ENCODE data around the gene PLP2. TPM values are rescaled to one million over a fixed set of nuclear protein-coding genes. Genes with fewer than 3 reads are reported as not detected.

Gene PLP2
- total and polyA plus RNA-seq, 2 of the 4 experiments (the other 2 are of a cell fraction) = 22.6 to 156 TPM

DNA sequence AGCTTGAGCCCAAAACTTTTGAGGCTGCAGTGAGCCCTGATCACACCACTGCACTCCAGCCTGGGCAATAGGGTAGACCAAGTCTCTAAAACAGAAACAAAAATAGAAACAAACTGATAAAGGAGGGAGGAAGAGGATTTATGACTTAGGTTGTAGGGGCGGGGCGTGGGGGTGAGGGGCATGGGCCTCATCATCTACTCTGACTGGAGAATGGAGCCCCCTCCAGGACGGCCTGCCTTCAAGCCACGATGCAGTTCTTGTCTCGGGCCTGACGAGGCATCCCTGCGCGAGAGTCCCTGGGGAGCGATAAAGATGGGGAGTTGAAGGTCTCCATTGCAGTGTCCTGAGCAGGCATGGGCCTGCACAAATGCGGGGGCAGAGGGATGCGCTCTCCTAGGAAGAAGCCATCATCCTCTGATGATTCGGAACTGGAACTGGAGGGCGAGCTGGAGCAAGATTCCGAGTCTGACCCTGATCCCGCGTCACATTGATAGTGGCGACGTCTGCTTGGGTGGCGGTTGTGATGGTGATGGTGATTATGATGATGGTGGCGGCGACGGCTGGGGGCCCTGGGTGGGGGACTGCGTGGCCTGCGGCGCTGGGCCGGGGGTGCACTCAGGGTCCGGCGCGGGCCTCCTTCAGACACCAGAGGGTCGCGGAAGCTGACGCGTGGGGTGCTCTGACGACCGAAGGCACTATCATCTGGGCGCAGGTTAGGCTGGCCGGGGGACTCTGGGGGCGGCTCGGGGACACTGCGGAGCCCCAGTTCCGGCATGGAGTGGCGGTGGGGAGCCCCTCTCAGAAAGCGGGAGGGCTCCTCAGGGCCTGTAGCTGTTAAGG is 4.0 kb downstream of the PLP2 start:
- H2BK120ac ChIP-seq (ENCODE audit: low read depth, low read length) = no peak overlapping the region
- H2BK20ac ChIP-seq (ENCODE audit: low read depth, low read length) = no peak overlapping the region
- no peak overlapping the region for H3K23ac ChIP-seq (ENCODE audit: low read depth, low read length)
- no peak overlapping the region for H2BK5ac ChIP-seq (ENCODE audit: low read depth, low read length, poor library complexity, severe bottlenecking)
- ATAC-seq (ENCODE audit: low read depth) (no peak), DNase-seq (no peak)
- H3K4me1 ChIP-seq (ENCODE audit: control insufficient read depth, insufficient read depth, low read length) = peaks cover 2% of the 10 kb centered on the region
- no peak overlapping the region for H4K5ac ChIP-seq (ENCODE audit: low read depth, low read length)
- H2AK9ac ChIP-seq (replicated peaks; ENCODE audit: low read depth, low read length, poor library complexity) = no peak overlapping the region
- H3K27me3 ChIP-seq (ENCODE audit: control insufficient read depth, insufficient read depth, low read length) = no peaks in the 10 kb centered on the region
- H3K18ac ChIP-seq (ENCODE audit: low read depth, low read length) = no peak overlapping the region
- intact Hi-C loops (cut with micrococcal nuclease) (no loop called here), dilution Hi-C loops (cut with HindIII; ENCODE audit: low sequenced_read_pairs, unreplicated experiment) (no loop called here), in situ Hi-C loops (cut with MboI; ENCODE audit: low sequenced_read_pairs) (no loop called here)
- no peak overlapping the region for H2AFZ ChIP-seq (replicated peaks; ENCODE audit: low read length, poor library complexity)
- no peak overlapping the region for H4K91ac ChIP-seq (ENCODE audit: insufficient read depth, low read depth, low read length)
- H3K27ac ChIP-seq (ENCODE audit: insufficient read depth, low read length) = no peak overlapping the region
- H2AK5ac ChIP-seq (ENCODE audit: low read depth, low read length) = no peak overlapping the region
- CTCF ChIA-PET = no interaction called here
- no peak overlapping the region for H2BK15ac ChIP-seq (ENCODE audit: low read depth, low read length)
- no peak overlapping the region for H3K4ac ChIP-seq (ENCODE audit: low read depth, low read length)
- no peaks in the 10 kb centered on the region; the same call in 1 of the 2 replicates for H4K20me1 ChIP-seq (ENCODE audit: insufficient read depth, low read length)
- peaks cover 17 to 19% of the 10 kb centered on the region in 2 experiments for H3K79me1 ChIP-seq (ENCODE audit: low read depth in 1 of 2, low read length in 2 of 2)
- H3K14ac ChIP-seq (replicated peaks; ENCODE audit: low read depth, low read length) = no peak overlapping the region
- no peak overlapping the region for H4K8ac ChIP-seq (ENCODE audit: low read depth in 2 of 2, low read length in 2 of 2)
- no peak overlapping the region for H3K9ac ChIP-seq (ENCODE audit: low read depth, low read length)
- POLR2A ChIA-PET (ENCODE audit: unreplicated experiment) = no interaction called here
- H3K9me1 ChIP-seq (ENCODE audit: insufficient read depth, low read length) = 0 out of 2 replicates have a peak, but pooled peaks cover 5% of the 10 kb centered on the region
- H3K4me2 ChIP-seq (ENCODE audit: low read depth, low read length) = no peak overlapping the region
- WGBS, 2 experiments (ENCODE audit: extremely low coverage in 2 of 2, insufficient read length in 1 of 2) = 86% methylated on average over 21 of the region's 43 CpGs; no CpG with 5 or more reads in 1 of the 2 experiments
- peaks cover 23% of the 10 kb centered on the region for H3K36me3 ChIP-seq (ENCODE audit: control insufficient read depth, insufficient read depth, low read length)
- no peak overlapping the region for H3K4me3 ChIP-seq (ENCODE audit: insufficient read depth, low read depth, low read length)
- no peaks in the 10 kb centered on the region; the same call in 1 of the 2 replicates for H3K9me3 ChIP-seq (ENCODE audit: control insufficient read depth, insufficient read depth, low read length)
- BruUV-seq (replicated peaks) = no TSS peak
- no peak overlapping the region for H3K56ac ChIP-seq (ENCODE audit: extremely low read depth, insufficient read depth, low read length)
- TF ChIP-seq BHLHE40 (IDR thresholded peaks at IDR 0.05; ENCODE audit: low read depth, low read length) = no peak
- no peak for TF ChIP-seq FOS (IDR thresholded peaks at IDR 0.05; ENCODE audit: low read depth, low read length)
- TF ChIP-seq NFE2L2 (IDR thresholded peaks at IDR 0.05; ENCODE audit: low read depth, low read length) = no peak
- no peak for TF ChIP-seq MAFK (IDR thresholded peaks at IDR 0.05; ENCODE audit: low read depth, low read length)
- TF ChIP-seq, protein P1, sequence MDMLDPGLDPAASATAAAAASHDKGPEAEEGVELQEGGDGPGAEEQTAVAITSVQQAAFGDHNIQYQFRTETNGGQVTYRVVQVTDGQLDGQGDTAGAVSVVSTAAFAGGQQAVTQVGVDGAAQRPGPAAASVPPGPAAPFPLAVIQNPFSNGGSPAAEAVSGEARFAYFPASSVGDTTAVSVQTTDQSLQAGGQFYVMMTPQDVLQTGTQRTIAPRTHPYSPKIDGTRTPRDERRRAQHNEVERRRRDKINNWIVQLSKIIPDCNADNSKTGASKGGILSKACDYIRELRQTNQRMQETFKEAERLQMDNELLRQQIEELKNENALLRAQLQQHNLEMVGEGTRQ (IDR thresholded peaks at IDR 0.05; ENCODE audit: low read depth, low read length) = no peak
- TF ChIP-seq SMC3 (IDR thresholded peaks at IDR 0.05; ENCODE audit: low read depth, low read length) = no peak
- no peak for TF ChIP-seq RCOR1 (IDR thresholded peaks at IDR 0.05; ENCODE audit: insufficient replicate concordance, low read length)
- TF ChIP-seq RAD21 (IDR thresholded peaks at IDR 0.05; ENCODE audit: low read length) = no peak
- TF ChIP-seq MAZ (IDR thresholded peaks at IDR 0.05; ENCODE audit: borderline replicate concordance, low read depth, low read length) = no peak
- TF ChIP-seq, protein P2, sequence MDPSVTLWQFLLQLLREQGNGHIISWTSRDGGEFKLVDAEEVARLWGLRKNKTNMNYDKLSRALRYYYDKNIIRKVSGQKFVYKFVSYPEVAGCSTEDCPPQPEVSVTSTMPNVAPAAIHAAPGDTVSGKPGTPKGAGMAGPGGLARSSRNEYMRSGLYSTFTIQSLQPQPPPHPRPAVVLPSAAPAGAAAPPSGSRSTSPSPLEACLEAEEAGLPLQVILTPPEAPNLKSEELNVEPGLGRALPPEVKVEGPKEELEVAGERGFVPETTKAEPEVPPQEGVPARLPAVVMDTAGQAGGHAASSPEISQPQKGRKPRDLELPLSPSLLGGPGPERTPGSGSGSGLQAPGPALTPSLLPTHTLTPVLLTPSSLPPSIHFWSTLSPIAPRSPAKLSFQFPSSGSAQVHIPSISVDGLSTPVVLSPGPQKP (IDR thresholded peaks at IDR 0.05; ENCODE audit: borderline replicate concordance, low read depth, low read length) = no peak
- TF ChIP-seq MXI1 (IDR thresholded peaks at IDR 0.05; ENCODE audit: borderline replicate concordance, low read depth, low read length) = no peak
- no peak for TF ChIP-seq RFX5 (IDR thresholded peaks at IDR 0.05; ENCODE audit: low read depth, low read length)
- TF ChIP-seq, protein P3, sequence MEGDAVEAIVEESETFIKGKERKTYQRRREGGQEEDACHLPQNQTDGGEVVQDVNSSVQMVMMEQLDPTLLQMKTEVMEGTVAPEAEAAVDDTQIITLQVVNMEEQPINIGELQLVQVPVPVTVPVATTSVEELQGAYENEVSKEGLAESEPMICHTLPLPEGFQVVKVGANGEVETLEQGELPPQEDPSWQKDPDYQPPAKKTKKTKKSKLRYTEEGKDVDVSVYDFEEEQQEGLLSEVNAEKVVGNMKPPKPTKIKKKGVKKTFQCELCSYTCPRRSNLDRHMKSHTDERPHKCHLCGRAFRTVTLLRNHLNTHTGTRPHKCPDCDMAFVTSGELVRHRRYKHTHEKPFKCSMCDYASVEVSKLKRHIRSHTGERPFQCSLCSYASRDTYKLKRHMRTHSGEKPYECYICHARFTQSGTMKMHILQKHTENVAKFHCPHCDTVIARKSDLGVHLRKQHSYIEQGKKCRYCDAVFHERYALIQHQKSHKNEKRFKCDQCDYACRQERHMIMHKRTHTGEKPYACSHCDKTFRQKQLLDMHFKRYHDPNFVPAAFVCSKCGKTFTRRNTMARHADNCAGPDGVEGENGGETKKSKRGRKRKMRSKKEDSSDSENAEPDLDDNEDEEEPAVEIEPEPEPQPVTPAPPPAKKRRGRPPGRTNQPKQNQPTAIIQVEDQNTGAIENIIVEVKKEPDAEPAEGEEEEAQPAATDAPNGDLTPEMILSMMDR (conservative IDR thresholded peaks at IDR 0.05; ENCODE audit: low read depth, low read length) = no peak
- no peak for TF ChIP-seq CEBPB (IDR thresholded peaks at IDR 0.05; ENCODE audit: low read depth, low read length)

All from IMR-90 (cell line).